Thoracic aorta (tissue), 2 donors: ENCODE results near the gene MAGI1. TPM values are rescaled to one million over a fixed set of nuclear protein-coding genes. Genes with fewer than 3 reads are reported as not detected.

ENCODE experiments used
- ATAC-seq: fragments of 150-250 bp; one replicate; pipeline ENCODE4 v1.8.0; 2017; ENCODE audit warnings: low read depth; ENCODE audit not compliant: insufficient number of reproducible peaks, low FRiP score
- DNase-seq: peaks from one replicate; pipeline ENCODE4 v3.0.0-alpha.2; 2020; ENCODE audit warnings: low spot score
- H3K27ac ChIP-seq, 2 donors: fragments of 200-600 bp; sonication (generic); 1 replicate in 1 of 2; 2 replicates in 1 of 2; pipeline ENCODE4 v1.5.1; 2016; ENCODE audit warnings: mild to moderate bottlenecking in 2 of 2, moderate library complexity in 2 of 2
- H3K27me3 ChIP-seq: fragments of 200-600 bp; sonication (generic); replicated peaks from 2 replicates; pipeline ENCODE4 v1.6.0; 2016; ENCODE audit warnings: mild to moderate bottlenecking; ENCODE audit not compliant: insufficient read depth
- H3K36me3 ChIP-seq: fragments of 200-600 bp; sonication (generic); one replicate; pipeline ENCODE4 v1.5.1; 2016
- H3K4me1 ChIP-seq, 2 donors: fragments of 200-600 bp; sonication (generic); 1 replicate in 1 of 2; 2 replicates in 1 of 2; pipeline versions ENCODE4 v1.5.1 to v1.6.0; 2016; ENCODE audit warnings: low read depth in 2 of 2, mild to moderate bottlenecking in 1 of 2; ENCODE audit not compliant: control insufficient read depth in 1 of 2
- H3K4me3 ChIP-seq: fragments of 200-600 bp; sonication (generic); 2 replicates; pipeline ENCODE4 v1.5.1; 2016; ENCODE audit warnings: mild to moderate bottlenecking
- H3K9me3 ChIP-seq: fragments of 200-600 bp; sonication (generic); 2 replicates; pipeline ENCODE4 v1.5.1; 2016
- total RNA-seq, 2 donors: library from RNA; depleted of rRNA; stranded (reverse); fragments of >200 nt; gene quantifications; one replicate each; pipeline versions ENCODE4 v1.1.0 to v1.2.3, GENCODE V29; 2016
- TF ChIP-seq, protein P1 (sequence below): fragments of 200-600 bp; sonication (generic); IDR thresholded peaks from one replicate; pipeline ENCODE4 v1.5.1; 2019; ENCODE audit warnings: antibody characterized with exemption

The MAGI1 gene
- total RNA-seq, 2 donors from 2014 or later: 48.2 to 88.5 TPM

DNA sequence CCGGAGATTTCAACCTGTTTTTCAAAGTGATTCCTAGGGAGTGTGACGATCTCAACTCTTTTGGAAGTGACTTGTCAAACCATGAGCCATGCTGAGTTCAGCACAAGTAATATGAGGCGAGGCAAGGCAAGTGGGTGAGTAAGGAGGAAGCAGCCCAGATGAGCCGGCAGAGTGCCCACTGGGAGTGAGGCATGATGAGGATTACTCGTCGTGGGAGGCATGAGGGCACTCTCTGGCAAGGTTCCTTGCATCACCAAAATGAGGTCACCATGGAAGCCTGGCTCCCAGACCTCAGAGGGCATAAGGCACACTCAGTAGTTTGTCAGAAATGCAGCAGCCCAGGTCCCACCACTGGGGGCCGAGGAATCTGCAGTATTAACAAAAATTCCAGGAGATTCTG lies 636.1 kb downstream of the MAGI1 start:
- DNase-seq (peak; percentile 26), ATAC-seq (no peak)
- Histone ChIP-seq H3K27me3 (no peaks in the 10 kb centered on the region), H3K27ac (no peak overlapping the region), H3K4me1 (peaks cover 4 to 9% of the 10 kb centered on the region in 2 donors), H3K4me3 (no peak overlapping the region), H3K36me3 (no peaks in the 10 kb centered on the region), H3K9me3 (no peaks in the 10 kb centered on the region)
- TF ChIP-seq, protein P1, sequence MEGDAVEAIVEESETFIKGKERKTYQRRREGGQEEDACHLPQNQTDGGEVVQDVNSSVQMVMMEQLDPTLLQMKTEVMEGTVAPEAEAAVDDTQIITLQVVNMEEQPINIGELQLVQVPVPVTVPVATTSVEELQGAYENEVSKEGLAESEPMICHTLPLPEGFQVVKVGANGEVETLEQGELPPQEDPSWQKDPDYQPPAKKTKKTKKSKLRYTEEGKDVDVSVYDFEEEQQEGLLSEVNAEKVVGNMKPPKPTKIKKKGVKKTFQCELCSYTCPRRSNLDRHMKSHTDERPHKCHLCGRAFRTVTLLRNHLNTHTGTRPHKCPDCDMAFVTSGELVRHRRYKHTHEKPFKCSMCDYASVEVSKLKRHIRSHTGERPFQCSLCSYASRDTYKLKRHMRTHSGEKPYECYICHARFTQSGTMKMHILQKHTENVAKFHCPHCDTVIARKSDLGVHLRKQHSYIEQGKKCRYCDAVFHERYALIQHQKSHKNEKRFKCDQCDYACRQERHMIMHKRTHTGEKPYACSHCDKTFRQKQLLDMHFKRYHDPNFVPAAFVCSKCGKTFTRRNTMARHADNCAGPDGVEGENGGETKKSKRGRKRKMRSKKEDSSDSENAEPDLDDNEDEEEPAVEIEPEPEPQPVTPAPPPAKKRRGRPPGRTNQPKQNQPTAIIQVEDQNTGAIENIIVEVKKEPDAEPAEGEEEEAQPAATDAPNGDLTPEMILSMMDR: no peak

DNA sequence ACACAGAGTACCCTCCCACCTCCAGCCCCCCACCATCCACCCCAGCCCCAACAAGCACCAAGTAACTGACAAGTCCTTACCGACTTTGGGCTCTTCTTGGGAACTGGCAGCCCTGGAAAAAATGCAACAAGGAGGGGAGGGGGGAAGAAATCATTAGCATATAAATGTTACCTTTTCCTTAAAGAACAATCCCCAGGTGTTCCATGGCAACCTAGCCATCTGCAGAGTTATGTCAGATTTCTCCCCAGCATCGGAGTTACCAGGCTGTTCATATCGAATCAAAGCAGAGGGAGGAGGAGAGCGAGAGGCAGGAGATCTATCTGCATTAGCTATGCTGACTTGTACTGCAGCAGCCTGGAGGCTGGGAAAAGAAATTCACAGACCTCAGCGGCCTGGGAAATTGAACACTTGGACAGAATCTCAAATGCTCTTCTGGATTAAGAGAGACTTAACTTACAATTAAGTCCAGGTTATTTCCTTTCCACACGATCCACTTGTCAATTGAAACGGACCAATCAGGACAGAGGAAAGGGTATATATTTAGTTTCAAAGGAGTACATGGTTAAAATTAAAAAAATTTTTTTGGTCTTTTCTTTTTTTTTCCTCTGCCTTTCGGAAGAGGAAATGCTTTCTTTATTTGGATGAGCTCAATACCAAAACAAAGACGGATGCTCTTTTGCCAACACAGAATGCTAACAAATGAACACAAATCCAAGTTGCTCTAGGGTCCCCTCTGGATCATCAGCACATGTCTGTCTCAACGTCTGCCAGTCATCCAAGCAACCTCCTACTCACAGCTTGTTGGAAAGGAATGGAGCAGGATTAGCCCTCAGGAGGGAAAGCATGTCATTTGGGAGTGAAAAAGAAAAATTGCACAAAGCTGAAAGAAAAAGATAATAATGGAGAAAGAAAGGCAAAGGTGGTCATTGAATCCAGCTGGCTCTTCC lies 637.1 kb downstream of the MAGI1 start:
- no peak for ATAC-seq
- TF ChIP-seq, protein P1: no peak

DNA sequence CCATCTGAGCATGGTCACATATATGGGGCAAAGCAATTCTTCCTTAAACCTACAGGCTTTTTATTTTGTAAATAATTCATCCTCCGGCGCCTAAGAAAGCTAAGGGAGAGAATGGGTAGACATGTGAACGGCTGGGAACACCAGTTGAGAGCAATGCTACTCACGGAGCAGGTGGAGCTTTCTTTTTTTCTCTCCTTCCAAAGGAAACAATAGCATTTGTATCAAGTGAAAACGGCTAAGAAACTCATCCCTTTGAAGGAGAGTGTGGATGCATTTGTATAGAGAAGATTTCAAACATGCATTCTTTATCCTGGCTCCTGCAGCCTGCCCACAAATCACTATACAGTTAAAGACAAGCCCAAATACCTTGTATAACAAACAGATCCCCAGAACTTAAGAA lies 637.8 kb downstream of the MAGI1 start:
- no peak overlapping the region for H3K4me3 ChIP-seq
- DNase-seq (no peak), ATAC-seq (no peak)
- no peak overlapping the region for H3K27ac ChIP-seq
- TF ChIP-seq, protein P1: no peak
- no peaks in the 10 kb centered on the region for H3K36me3 ChIP-seq
- peaks cover 4 to 9% of the 10 kb centered on the region in 2 donors for H3K4me1 ChIP-seq
- no peaks in the 10 kb centered on the region for H3K9me3 ChIP-seq
- no peaks in the 10 kb centered on the region for H3K27me3 ChIP-seq

More for the DNA sequence above, 637.1 kb downstream of the MAGI1 start:
- no peak for DNase-seq
- Histone ChIP-seq H3K4me3 (no peak overlapping the region), H3K9me3 (no peaks in the 10 kb centered on the region), H3K36me3 (no peaks in the 10 kb centered on the region), H3K4me1 (peaks cover 4 to 9% of the 10 kb centered on the region in 2 donors), H3K27ac (no peak overlapping the region), H3K27me3 (no peaks in the 10 kb centered on the region)

DNA sequence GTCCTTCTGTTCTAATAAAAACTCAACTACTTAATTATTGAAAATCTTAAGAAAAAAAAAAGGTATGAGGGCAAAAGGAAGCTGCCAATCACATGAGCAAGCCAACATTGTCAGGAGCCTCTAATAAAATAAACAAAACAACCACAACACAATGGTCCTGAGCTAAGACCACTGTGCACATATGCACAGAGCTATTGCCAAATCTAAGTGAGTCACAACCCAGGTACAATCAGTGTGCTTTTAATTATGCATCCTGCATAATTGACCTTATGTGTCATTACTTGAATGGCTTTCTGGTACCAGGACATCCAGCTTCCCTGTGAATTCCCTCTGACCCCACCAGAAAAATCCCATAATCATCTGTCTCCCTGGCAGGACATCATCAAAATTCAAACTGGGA lies 639.8 kb downstream of the MAGI1 start:
- DNase-seq (no peak), ATAC-seq (no peak)
- TF ChIP-seq, protein P1: no peak
- Histone ChIP-seq H3K4me3 (no peak overlapping the region), H3K36me3 (no peaks in the 10 kb centered on the region), H3K9me3 (no peaks in the 10 kb centered on the region), H3K27ac (no peak overlapping the region), H3K4me1 (peaks cover 4 to 9% of the 10 kb centered on the region in 2 donors), H3K27me3 (no peaks in the 10 kb centered on the region)

DNA sequence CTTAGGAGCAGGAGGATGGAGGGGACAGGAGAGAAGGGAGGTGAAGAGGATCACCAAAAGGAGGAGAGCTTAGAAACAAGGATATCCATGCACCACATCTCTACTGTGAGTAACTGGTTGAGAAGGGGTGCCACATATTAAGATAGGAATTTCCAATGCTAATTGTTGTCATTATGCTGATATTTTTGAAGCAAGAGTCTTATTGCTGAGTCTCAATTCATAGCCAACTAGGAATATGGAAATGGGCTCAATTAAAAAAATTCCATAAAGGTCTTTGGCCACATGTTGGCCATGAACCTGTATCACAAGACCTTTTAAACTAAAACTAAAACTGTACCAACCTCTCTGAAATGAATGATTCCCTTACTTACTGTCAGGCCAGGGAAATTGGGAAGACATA lies 642.6 kb downstream of the MAGI1 start:
- no peaks in the 10 kb centered on the region for H3K4me1 ChIP-seq

More for the DNA sequence above, 642.6 kb downstream of the MAGI1 start:
- no peak overlapping the region for H3K4me3 ChIP-seq
- H3K36me3 ChIP-seq: no peaks in the 10 kb centered on the region
- no peak for ATAC-seq
- TF ChIP-seq, protein P1: no peak
- H3K27ac ChIP-seq: no peak overlapping the region
- DNase-seq: no peak
- no peaks in the 10 kb centered on the region for H3K27me3 ChIP-seq
- no peaks in the 10 kb centered on the region for H3K9me3 ChIP-seq
